ENCODE results near the gene MTERF1.
"Not testable (repeated sequence)": the region's sequence is repeated elsewhere in the genome, so short reads cannot be mapped to it uniquely, and the experiment has no call there.

MTERF1 gene

GRCh38 chr7:91880413-91881241 is at the start of gene MTERF1:
TSS of gene MTERF1 (minus strand) at chr7:91880702. CDS start at chr7:91880083, 619 bp downstream.
- H3K27ac ChIP-seq: peak within 1 kb of the TSS in 20 of 21 experiments; percentile 12 to 82 (median 68)
- peak within 1 kb of the TSS; percentile 42 to 85 (median 70) for H3K4me3 ChIP-seq

GRCh38 chr7:91929463-91929862 is 49.0 kb upstream of the MTERF1 start:
- Histone ChIP-seq H3K4me3 (no peak overlapping the region), H3K27ac (no peak overlapping the region)

- H3K27ac ChIP-seq: no peak overlapping the region
- no peak overlapping the region for H3K4me3 ChIP-seq
Measured at GRCh38 chr7:91927912-91928311, 47.4 kb upstream of the MTERF1 start.

GRCh38 chr7:91922857-91923256 is 42.4 kb upstream of the MTERF1 start:
- H3K4me3 ChIP-seq: no peak overlapping the region
- no peak overlapping the region for H3K27ac ChIP-seq

- no peak overlapping the region for H3K27ac ChIP-seq
- no peak overlapping the region for H3K4me3 ChIP-seq
Measured at GRCh38 chr7:91918356-91918755, 37.9 kb upstream of the MTERF1 start.

GRCh38 chr7:91916051-91916440 is 35.5 kb upstream of the MTERF1 start:
- Histone ChIP-seq H3K4me3 (no peak overlapping the region), H3K27ac (no peak overlapping the region)

GRCh38 chr7:91915401-91916050 is 35.0 kb upstream of the MTERF1 start:
- no peak overlapping the region for H3K4me3 ChIP-seq
- H3K27ac ChIP-seq: no peak overlapping the region

- Histone ChIP-seq H3K27ac (no peak overlapping the region), H3K4me3 (no peak overlapping the region)
Measured at GRCh38 chr7:91913612-91914011, 33.1 kb upstream of the MTERF1 start.

GRCh38 chr7:91912494-91912893 is 32.0 kb upstream of the MTERF1 start:
- Histone ChIP-seq H3K27ac (no peak overlapping the region), H3K4me3 (no peak overlapping the region)

- H3K4me3 ChIP-seq: no peak overlapping the region
Measured at GRCh38 chr7:91911121-91911520, 30.6 kb upstream of the MTERF1 start.

GRCh38 chr7:91910171-91910570 is 29.7 kb upstream of the MTERF1 start:
- Histone ChIP-seq H3K4me3 (no peak overlapping the region), H3K27ac (no peak overlapping the region)

More at GRCh38 chr7:91911121-91911520, 30.6 kb upstream of the MTERF1 start:
- H3K27ac ChIP-seq: no peak overlapping the region

GRCh38 chr7:91899563-91899962 is 19.1 kb upstream of the MTERF1 start:
- Histone ChIP-seq H3K4me3 (no peak overlapping the region), H3K27ac (no peak overlapping the region)

GRCh38 chr7:91898240-91898992 is 17.9 kb upstream of the MTERF1 start:
- no peak overlapping the region for H3K4me3 ChIP-seq
- H3K27ac ChIP-seq: no peak overlapping the region

GRCh38 chr7:91894781-91895480 is 14.4 kb upstream of the MTERF1 start:
- Histone ChIP-seq H3K27ac (no peak overlapping the region), H3K4me3 (no peak overlapping the region)

GRCh38 chr7:91893699-91894098 is 13.2 kb upstream of the MTERF1 start:
- not testable (repeated sequence) for H3K27ac ChIP-seq, H3K4me3 ChIP-seq

- no peak overlapping the region for H3K27ac ChIP-seq
- no peak overlapping the region for H3K4me3 ChIP-seq
Measured at GRCh38 chr7:91892821-91893340, 12.4 kb upstream of the MTERF1 start.

GRCh38 chr7:91892099-91892705 is 11.7 kb upstream of the MTERF1 start:
- H3K4me3 ChIP-seq: no peak overlapping the region
- no peak overlapping the region for H3K27ac ChIP-seq

GRCh38 chr7:91888271-91889175 is 8.0 kb upstream of the MTERF1 start:
- H3K27ac ChIP-seq: not testable (repeated sequence)

More at GRCh38 chr7:91888271-91889175, 8.0 kb upstream of the MTERF1 start:
- not testable (repeated sequence) for H3K4me3 ChIP-seq
